Ishikawa (cell line): ENCODE results near the gene POLD2.
A peak's percentile ranks its signal among the peaks of the same experiment; 100 is the strongest.

Experiments
- CEBPB ChIP-seq: IDR thresholded peaks from 2 replicates; pipeline ENCODE4 v1.6.1; 2012
- CREB1 ChIP-seq: IDR thresholded peaks from 2 replicates; pipeline ENCODE4 v1.6.1; 2012; ENCODE audit warnings: low read depth
- EGR1 ChIP-seq: IDR thresholded peaks from 2 replicates; pipeline ENCODE4 v1.6.1; 2012
- EP300 ChIP-seq: IDR thresholded peaks from 2 replicates; pipeline ENCODE4 v1.6.1; 2012; ENCODE audit warnings: borderline replicate concordance
- FOXM1 ChIP-seq: IDR thresholded peaks from 2 replicates; pipeline ENCODE4 v1.6.1; 2012; ENCODE audit warnings: low read depth, borderline replicate concordance
- NFIC ChIP-seq: IDR thresholded peaks from 2 replicates; pipeline ENCODE4 v1.6.1; 2012
- RAD21 ChIP-seq: IDR thresholded peaks from 2 replicates; pipeline ENCODE4 v1.6.1; 2012; ENCODE audit warnings: low read depth
- TAF1 ChIP-seq: IDR thresholded peaks from 2 replicates; pipeline ENCODE4 v1.6.1; 2012; ENCODE audit warnings: low read depth, mild to moderate bottlenecking
- TCF12 ChIP-seq: IDR thresholded peaks from 2 replicates; pipeline ENCODE4 v1.6.1; 2012; ENCODE audit warnings: low read depth
- TEAD4 ChIP-seq: IDR thresholded peaks from 2 replicates; pipeline ENCODE4 v1.6.1; 2012
- YY1 ChIP-seq: IDR thresholded peaks from 2 replicates; pipeline ENCODE4 v1.6.1; 2012; ENCODE audit warnings: low read depth
- ZBTB7A ChIP-seq: IDR thresholded peaks from 2 replicates; pipeline ENCODE4 v1.6.1; 2012; ENCODE audit warnings: low read depth
- TF ChIP-seq, protein P1 (sequence below): IDR thresholded peaks from 2 replicates; pipeline ENCODE4 v1.6.1; 2012; ENCODE audit warnings: low read depth, mild to moderate bottlenecking
- TF ChIP-seq, protein P2 (sequence below): IDR thresholded peaks from 2 replicates; pipeline ENCODE4 v1.6.1; 2012
- TF ChIP-seq, protein P3 (sequence below): IDR thresholded peaks from 2 replicates; pipeline ENCODE4 v1.6.1; 2012

POLD2 gene

GRCh38 chr7:44072364-44073231, 50.8 kb downstream of the POLD2 start:
- TF ChIP-seq RAD21 (peak; percentile 69), TCF12 (no peak), CEBPB (no peak), TEAD4 (no peak), EP300 (no peak), TAF1 (no peak), YY1 (no peak), EGR1 (no peak), CREB1 (no peak), ZBTB7A (no peak), FOXM1 (no peak), NFIC (peak; percentile 35; the same call in 1 of the 2 replicates)
- TF ChIP-seq, protein P1, sequence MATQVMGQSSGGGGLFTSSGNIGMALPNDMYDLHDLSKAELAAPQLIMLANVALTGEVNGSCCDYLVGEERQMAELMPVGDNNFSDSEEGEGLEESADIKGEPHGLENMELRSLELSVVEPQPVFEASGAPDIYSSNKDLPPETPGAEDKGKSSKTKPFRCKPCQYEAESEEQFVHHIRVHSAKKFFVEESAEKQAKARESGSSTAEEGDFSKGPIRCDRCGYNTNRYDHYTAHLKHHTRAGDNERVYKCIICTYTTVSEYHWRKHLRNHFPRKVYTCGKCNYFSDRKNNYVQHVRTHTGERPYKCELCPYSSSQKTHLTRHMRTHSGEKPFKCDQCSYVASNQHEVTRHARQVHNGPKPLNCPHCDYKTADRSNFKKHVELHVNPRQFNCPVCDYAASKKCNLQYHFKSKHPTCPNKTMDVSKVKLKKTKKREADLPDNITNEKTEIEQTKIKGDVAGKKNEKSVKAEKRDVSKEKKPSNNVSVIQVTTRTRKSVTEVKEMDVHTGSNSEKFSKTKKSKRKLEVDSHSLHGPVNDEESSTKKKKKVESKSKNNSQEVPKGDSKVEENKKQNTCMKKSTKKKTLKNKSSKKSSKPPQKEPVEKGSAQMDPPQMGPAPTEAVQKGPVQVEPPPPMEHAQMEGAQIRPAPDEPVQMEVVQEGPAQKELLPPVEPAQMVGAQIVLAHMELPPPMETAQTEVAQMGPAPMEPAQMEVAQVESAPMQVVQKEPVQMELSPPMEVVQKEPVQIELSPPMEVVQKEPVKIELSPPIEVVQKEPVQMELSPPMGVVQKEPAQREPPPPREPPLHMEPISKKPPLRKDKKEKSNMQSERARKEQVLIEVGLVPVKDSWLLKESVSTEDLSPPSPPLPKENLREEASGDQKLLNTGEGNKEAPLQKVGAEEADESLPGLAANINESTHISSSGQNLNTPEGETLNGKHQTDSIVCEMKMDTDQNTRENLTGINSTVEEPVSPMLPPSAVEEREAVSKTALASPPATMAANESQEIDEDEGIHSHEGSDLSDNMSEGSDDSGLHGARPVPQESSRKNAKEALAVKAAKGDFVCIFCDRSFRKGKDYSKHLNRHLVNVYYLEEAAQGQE: no peak
- TF ChIP-seq, protein P2, sequence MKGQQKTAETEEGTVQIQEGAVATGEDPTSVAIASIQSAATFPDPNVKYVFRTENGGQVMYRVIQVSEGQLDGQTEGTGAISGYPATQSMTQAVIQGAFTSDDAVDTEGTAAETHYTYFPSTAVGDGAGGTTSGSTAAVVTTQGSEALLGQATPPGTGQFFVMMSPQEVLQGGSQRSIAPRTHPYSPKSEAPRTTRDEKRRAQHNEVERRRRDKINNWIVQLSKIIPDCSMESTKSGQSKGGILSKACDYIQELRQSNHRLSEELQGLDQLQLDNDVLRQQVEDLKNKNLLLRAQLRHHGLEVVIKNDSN: no peak
- TF ChIP-seq, protein P3, sequence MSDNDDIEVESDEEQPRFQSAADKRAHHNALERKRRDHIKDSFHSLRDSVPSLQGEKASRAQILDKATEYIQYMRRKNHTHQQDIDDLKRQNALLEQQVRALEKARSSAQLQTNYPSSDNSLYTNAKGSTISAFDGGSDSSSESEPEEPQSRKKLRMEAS: no peak

GRCh38 chr7:44071726-44072363, 51.5 kb downstream of the POLD2 start:
- TF ChIP-seq TAF1 (no peak), NFIC (no peak), CEBPB (no peak), TEAD4 (no peak), EGR1 (no peak), YY1 (no peak), EP300 (no peak), TCF12 (no peak), CREB1 (no peak), FOXM1 (no peak), ZBTB7A (no peak), RAD21 (no peak)
- TF ChIP-seq, protein P3: no peak
- TF ChIP-seq, protein P1: no peak

DNA sequence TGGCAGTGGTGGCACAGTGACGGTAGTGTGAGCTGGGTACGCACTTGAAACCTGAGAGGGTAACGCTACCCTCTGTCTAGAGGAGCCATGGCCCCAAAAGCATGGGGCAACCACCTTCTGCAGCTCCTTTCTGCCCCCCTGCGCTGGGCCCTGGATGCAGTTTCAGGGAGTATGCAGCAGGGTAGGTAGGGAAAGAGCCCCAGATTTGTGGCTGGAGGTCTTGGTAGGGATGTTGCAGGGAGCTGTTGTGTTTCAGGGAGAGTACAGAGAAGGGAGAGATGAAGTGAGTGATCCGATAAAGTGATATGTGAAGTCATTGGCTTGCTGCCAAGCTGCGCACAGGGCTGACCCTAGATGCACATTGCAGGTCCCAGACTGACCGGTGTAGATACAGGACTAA, 55.3 kb downstream of the POLD2 start:
- TF ChIP-seq NFIC (peak; percentile 59), YY1 (no peak)

DNA sequence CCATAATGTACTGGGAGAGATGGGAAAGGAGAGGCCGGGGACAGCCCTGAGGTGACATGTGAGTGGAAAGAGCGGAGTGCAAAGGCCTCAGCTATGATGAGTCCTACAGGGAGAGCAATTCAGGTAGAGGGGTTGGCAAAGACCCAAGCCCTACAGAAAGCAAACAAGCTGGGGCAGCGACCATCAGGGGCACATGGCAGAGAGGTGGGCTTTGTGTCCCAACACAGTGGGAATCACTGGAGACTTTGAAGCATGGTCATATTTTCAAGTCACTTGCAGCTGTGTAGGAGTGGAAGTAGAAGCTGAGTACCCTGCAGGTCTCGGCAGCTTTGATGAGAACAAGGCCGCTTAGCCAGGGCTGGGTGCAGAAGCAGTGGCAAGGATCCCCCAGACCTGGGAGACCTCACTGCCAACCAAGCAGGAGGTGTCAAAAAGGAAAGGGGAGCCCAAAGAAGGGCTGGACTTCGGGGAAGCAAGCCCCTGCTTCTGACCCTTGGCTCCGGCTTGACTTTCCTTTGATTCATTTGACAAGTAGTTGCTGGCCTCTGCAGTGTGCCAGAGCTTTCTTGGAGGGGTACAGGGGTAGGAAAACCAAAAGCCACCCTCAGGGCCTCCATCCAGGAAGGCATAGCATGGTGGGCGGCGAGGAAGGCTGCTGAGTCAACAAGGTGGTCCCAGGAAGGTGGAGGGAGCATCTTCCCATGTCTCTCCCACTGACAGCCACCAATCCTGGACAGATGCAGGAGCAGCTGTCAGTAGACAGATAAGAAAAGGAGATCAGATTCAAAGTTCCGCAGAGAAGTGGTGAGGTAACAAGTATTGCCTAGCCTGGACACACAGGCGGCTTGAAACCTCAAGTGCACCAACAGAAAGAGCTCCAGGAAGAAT, 56.0 kb downstream of the POLD2 start:
- no peak for TF ChIP-seq ZBTB7A
- TF ChIP-seq EGR1: no peak
- no peak for TF ChIP-seq TAF1
- TF ChIP-seq TEAD4: no peak
- TF ChIP-seq, protein P3: no peak
- TF ChIP-seq TCF12: no peak
- no peak for TF ChIP-seq CREB1
- TF ChIP-seq NFIC: no peak
- no peak for TF ChIP-seq EP300
- no peak for TF ChIP-seq FOXM1
- TF ChIP-seq YY1: no peak
- TF ChIP-seq, protein P2: no peak
